OCI-LY7 (cell line): ENCODE measurements around the gene RASSF5. TPM values are rescaled to one million over a fixed set of nuclear protein-coding genes. Genes with fewer than 3 reads are reported as not detected.
A peak's percentile ranks its signal among the peaks of the same experiment; 100 is the strongest.

ENCODE experiments used
- BruUV-seq: library from RNA; stranded (reverse); fragments of 400-500 nt; replicated peaks from 2 replicates; lab custom pipeline; 2021; lab: Mats Ljungman, UMichigan
- CTCF ChIA-PET: fragments of 300-600 bp; sonication (Branson Sonifier 250); formaldehyde crosslinking; loops from one replicate; lab custom pipeline; 2022; ENCODE audit warnings: antibody characterized with exemption; ENCODE audit not compliant: unreplicated experiment; lab: Charles Lee
- POLR2A ChIA-PET: fragments of 300-600 bp; sonication (Branson Sonifier 250); formaldehyde crosslinking; loops from one replicate; lab custom pipeline; 2022; ENCODE audit warnings: antibody characterized with exemption; lab: Charles Lee
- DNase-seq: peaks from one replicate; pipeline ENCODE4 v3.0.0-alpha.2; 2015; ENCODE audit warnings: low spot score
- H2AFZ ChIP-seq: fragments of 200-600 bp; sonication (generic), shearing (Covaris generic); 2 replicates; pipeline ENCODE4 v1.6.1; 2014; ENCODE audit warnings: mild to moderate bottlenecking, antibody characterized with exemption, low read length, moderate library complexity
- H3K27ac ChIP-seq: fragments of 200-600 bp; sonication (generic); 2 replicates; pipeline ENCODE4 v1.5.1; 2014; ENCODE audit warnings: mixed run types, low read depth, mild to moderate bottlenecking, moderate library complexity, low read length, inconsistent platforms; ENCODE audit not compliant: poor library complexity, severe bottlenecking
- H3K36me3 ChIP-seq: fragments of 200-600 bp; sonication (generic); 2 replicates; pipeline ENCODE4 v1.6.1; 2014; ENCODE audit warnings: mild to moderate bottlenecking, antibody characterized with exemption, low read length, moderate library complexity, mixed read lengths; ENCODE audit not compliant: insufficient read depth
- H3K4me1 ChIP-seq: fragments of 200-600 bp; sonication (generic); 2 replicates; pipeline ENCODE4 v1.5.1; 2014; ENCODE audit warnings: mild to moderate bottlenecking, low read length; ENCODE audit not compliant: insufficient read depth, poor library complexity, severe bottlenecking
- H3K4me2 ChIP-seq: fragments of 200-600 bp; sonication (generic); 2 replicates; pipeline ENCODE4 v1.6.1; 2014; ENCODE audit warnings: mild to moderate bottlenecking, low read length
- H3K4me3 ChIP-seq: fragments of 200-600 bp; sonication (generic); 2 replicates; pipeline ENCODE4 v1.5.1; 2014; ENCODE audit warnings: mild to moderate bottlenecking, low read depth, low read length; ENCODE audit not compliant: poor library complexity, severe bottlenecking
- H3K79me2 ChIP-seq: fragments of 200-600 bp; sonication (generic); 2 replicates; pipeline ENCODE4 v1.6.1; 2016; ENCODE audit warnings: low read depth, mild to moderate bottlenecking, low read length, moderate library complexity, mixed read lengths; ENCODE audit not compliant: insufficient read depth
- H3K9me2 ChIP-seq: fragments of 200-600 bp; sonication (generic); 2 replicates; pipeline ENCODE4 v1.6.1; 2016; ENCODE audit warnings: mild to moderate bottlenecking, low read length, mixed read lengths; ENCODE audit not compliant: insufficient read depth
- H3K9me3 ChIP-seq: fragments of 200-600 bp; sonication (generic); 2 replicates; pipeline ENCODE4 v1.6.1; 2014; ENCODE audit warnings: mild to moderate bottlenecking, mixed run types, low read length, mixed read lengths
- H4K20me1 ChIP-seq: fragments of 200-600 bp; sonication (generic); 2 replicates; pipeline ENCODE4 v1.6.1; 2014; ENCODE audit warnings: mild to moderate bottlenecking, antibody characterized with exemption, low read length, moderate library complexity, mixed read lengths; ENCODE audit not compliant: insufficient read depth
- CTCF ChIP-seq: fragments of 200-600 bp; sonication (generic); conservative IDR thresholded peaks from 2 replicates; pipeline ENCODE4 v1.5.1; 2014; ENCODE audit warnings: mild to moderate bottlenecking, antibody characterized with exemption, low read length, moderate library complexity, mixed read lengths
- EZH2phosphoT487 ChIP-seq: fragments of 200-600 bp; sonication (generic); IDR thresholded peaks from 2 replicates; pipeline ENCODE4 v1.6.1; 2018; ENCODE audit warnings: low read depth, borderline replicate concordance, mild to moderate bottlenecking, mixed run types, antibody characterized with exemption, low read length, moderate library complexity, mixed read lengths
- intact Hi-C: fragments of 100-400 bp; cut with micrococcal nuclease; formaldehyde crosslinking; loops from one replicate; pipeline ENCODE4 v1.10.0; 2022; ENCODE audit not compliant: unreplicated experiment
- total RNA-seq, 2 experiments: library from RNA; depleted of rRNA in 1 of 2; stranded (reverse); fragments of >200 nt in 1 of 2; shearing (Covaris generic) in 1 of 2; gene quantifications; 2 replicates each; pipeline ENCODE4 v1.2.3, GENCODE V29; 2014 to 2022

RASSF5 gene
- total RNA-seq, 2 experiments from 2014 or later = 19.8 to 25.7 TPM

- intact Hi-C loops = loop anchor here (1.0 to 2.0 kb wide), 4 partner anchors 20 to 104 kb away; no protein-coding TSS in a partner anchor
- Histone ChIP-seq H4K20me1 (no peaks in the 10 kb centered on the region), H2AFZ (no peak overlapping the region)
These were observed 75.8 kb downstream of the RASSF5 start for GRCh38 chr1:206582971-206583706.

GRCh38 chr1:206583707-206584648, 76.6 kb downstream of the RASSF5 start:
- POLR2A ChIA-PET = no interaction called here

More at GRCh38 chr1:206582971-206583706, 75.8 kb downstream of the RASSF5 start:
- no TSS peak for BruUV-seq
- Histone ChIP-seq H3K27ac (no peak overlapping the region), H3K4me2 (no peak overlapping the region), H3K9me3 (no peaks in the 10 kb centered on the region), H3K79me2 (no peaks in the 10 kb centered on the region), H3K4me1 (peaks cover 14% of the 10 kb centered on the region), H3K4me3 (no peak overlapping the region), H3K36me3 (peaks cover 35% of the 10 kb centered on the region; the same call in 1 of the 2 replicates), H3K9me2 (no peaks in the 10 kb centered on the region)
- TF ChIP-seq EZH2phosphoT487 = no peak
- TF ChIP-seq CTCF = no peak
- DNase-seq = no peak
- ChIA-PET CTCF (interaction anchor here (1.0 to 3.2 kb wide), 2 partner anchors 38 to 42 kb away, joined by 3 to 29 read pairs; no protein-coding TSS in a partner anchor), POLR2A (interaction anchor here (0.5 kb wide), 1 partner anchor 463 kb away, joined by 3 read pairs; no protein-coding TSS in a partner anchor)

More at GRCh38 chr1:206583707-206584648, 76.6 kb downstream of the RASSF5 start:
- Histone ChIP-seq H3K4me2 (no peak overlapping the region), H3K27ac (no peak overlapping the region), H2AFZ (no peak overlapping the region), H3K9me3 (no peaks in the 10 kb centered on the region), H3K79me2 (no peaks in the 10 kb centered on the region), H3K4me1 (peaks cover 14% of the 10 kb centered on the region), H3K36me3 (peaks cover 35% of the 10 kb centered on the region; the same call in 1 of the 2 replicates), H4K20me1 (no peaks in the 10 kb centered on the region), H3K9me2 (no peaks in the 10 kb centered on the region), H3K4me3 (no peak overlapping the region)
- DNase-seq = peak; percentile 78
- intact Hi-C loops = loop anchor here (1.0 to 2.0 kb wide), 4 partner anchors 21 to 105 kb away; no protein-coding TSS in a partner anchor
- CTCF ChIA-PET = interaction anchor here (1.0 to 3.2 kb wide), 2 partner anchors 39 to 43 kb away, joined by 3 to 29 read pairs; no protein-coding TSS in a partner anchor
- peak; percentile 99 for TF ChIP-seq CTCF
- no peak for TF ChIP-seq EZH2phosphoT487
- BruUV-seq = no TSS peak
